Activated T-helper 1 cell treated with anti-CD3 and anti-CD28 coated beads, Interleukin-12 subunit alpha, Interleukin-12 subunit beta, Interleukin-2, Interleukin-4 antibody, amounts not matched to agents 30 ng/mL and 10 ng/mL and 1 ng/mL, durations not matched to agents 14 hours and 24 hours and 36 hours (primary cell): ENCODE data around the gene THSD1. TPM values are rescaled to one million over a fixed set of nuclear protein-coding genes. Genes with fewer than 3 reads are reported as not detected.
"Not testable (repeated sequence)": the region's sequence is repeated elsewhere in the genome, so short reads cannot be mapped to it uniquely, and the experiment has no call there.

Experiments used
- DNase-seq: peaks from one replicate; pipeline ENCODE4 v3.0.0; 2021; ENCODE audit warnings: low spot score
- H3K27ac Mint-ChIP-seq: one replicate; pipeline ENCODE4 v1.8.0; 2021; ENCODE audit warnings: mild to moderate bottlenecking, mixed read lengths
- H3K27me3 Mint-ChIP-seq: one replicate; pipeline ENCODE4 v1.8.0; 2022; ENCODE audit warnings: mild to moderate bottlenecking, moderate library complexity, mixed read lengths; ENCODE audit not compliant: insufficient read depth
- H3K36me3 Mint-ChIP-seq: one replicate; pipeline ENCODE4 v1.8.0; 2021; ENCODE audit warnings: low read depth, mixed read lengths
- H3K4me1 Mint-ChIP-seq: one replicate; pipeline ENCODE4 v1.8.0; 2021; ENCODE audit warnings: low read depth, mixed read lengths
- H3K4me3 Mint-ChIP-seq: one replicate; pipeline ENCODE4 v1.8.0; 2021; ENCODE audit warnings: mild to moderate bottlenecking, moderate library complexity, mixed read lengths
- H3K9me3 Mint-ChIP-seq: one replicate; pipeline ENCODE4 v1.8.0; 2021; ENCODE audit warnings: mixed read lengths
- intact Hi-C: fragments of 100-400 bp; cut with micrococcal nuclease; formaldehyde crosslinking; loops from one replicate; pipeline ENCODE4 v1.15.1; 2024
- total RNA-seq: library from RNA; stranded (reverse); gene quantifications from 2 replicates; pipeline ENCODE4 v1.2.3, GENCODE V29; 2022

Gene THSD1
- total RNA-seq, 1 donor from 2014 or later = 0.21 TPM

DNA sequence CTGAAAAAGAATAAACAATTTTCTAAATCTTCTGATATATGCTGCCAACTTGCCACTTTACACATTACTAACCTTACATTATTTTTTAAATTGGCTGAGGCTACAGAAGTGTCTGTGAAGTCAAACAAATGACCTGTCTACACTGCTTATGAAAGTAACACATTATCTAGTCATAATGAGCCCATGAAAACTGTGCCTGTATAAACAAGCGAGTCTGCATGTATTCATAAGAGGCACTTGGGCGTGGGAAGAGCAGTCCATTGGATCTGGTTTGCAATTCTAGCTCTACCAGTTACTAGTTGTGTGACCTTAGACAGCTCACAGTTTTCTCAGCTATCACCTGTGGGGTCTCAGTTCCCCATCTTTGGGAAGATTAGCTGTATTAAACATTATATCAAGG is 41.4 kb upstream of the THSD1 start:
- Mint-ChIP-seq H3K9me3 (no peaks in the 10 kb centered on the region), H3K4me1 (peaks cover 41% of the 10 kb centered on the region), H3K36me3 (peaks cover 6% of the 10 kb centered on the region), H3K27me3 (no peaks in the 10 kb centered on the region), H3K27ac (no peak overlapping the region), H3K4me3 (no peak overlapping the region)
- no peak for DNase-seq
- intact Hi-C loops = no loop called here

DNA sequence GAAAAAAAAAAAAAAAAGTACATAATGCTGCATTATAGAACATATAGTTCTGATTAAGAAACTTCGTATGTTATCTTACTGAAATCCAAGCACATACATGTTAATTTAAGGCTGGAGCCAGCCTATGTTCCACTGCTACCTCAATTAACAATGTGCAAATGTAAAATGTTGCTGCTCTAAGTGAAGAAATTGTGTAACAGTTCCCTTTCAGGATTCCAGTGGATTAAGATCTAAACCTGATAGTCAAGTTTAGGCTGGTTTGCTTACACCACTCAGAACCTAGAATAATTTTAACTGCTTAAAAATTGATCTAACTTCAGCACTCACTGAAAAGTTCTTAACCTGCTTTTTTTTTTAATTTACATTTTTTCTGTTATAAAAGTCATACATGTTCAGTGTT is 40.3 kb upstream of the THSD1 start:
- Mint-ChIP-seq H3K4me3 (no peak overlapping the region), H3K4me1 (peaks cover 37% of the 10 kb centered on the region), H3K9me3 (no peaks in the 10 kb centered on the region), H3K27me3 (no peaks in the 10 kb centered on the region), H3K36me3 (peaks cover 6% of the 10 kb centered on the region), H3K27ac (no peak overlapping the region)
- DNase-seq = no peak
- intact Hi-C loops = no loop called here

DNA sequence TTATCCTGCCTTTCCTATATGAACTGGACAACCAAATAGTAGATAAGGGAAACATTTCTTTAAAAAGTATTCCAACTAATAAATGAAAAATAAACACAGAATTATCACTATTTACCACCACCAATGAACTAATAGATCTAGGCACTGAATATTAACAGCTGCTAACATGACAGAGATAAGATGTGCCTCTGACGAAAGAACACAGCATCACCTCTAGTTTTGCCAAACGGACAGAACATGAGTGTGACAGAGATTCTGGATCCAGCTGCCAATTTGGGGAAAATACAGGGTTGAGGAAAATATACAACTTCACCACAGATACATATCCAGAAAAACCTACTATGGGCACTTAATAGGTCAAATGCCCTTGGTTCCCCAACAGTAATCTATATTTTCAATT is 26.5 kb upstream of the THSD1 start:
- no peak for DNase-seq
- H3K4me1 Mint-ChIP-seq = peaks cover 8% of the 10 kb centered on the region
- no peaks in the 10 kb centered on the region for H3K27me3 Mint-ChIP-seq
- H3K27ac Mint-ChIP-seq = no peak overlapping the region
- no peaks in the 10 kb centered on the region for H3K9me3 Mint-ChIP-seq
- peaks cover 29% of the 10 kb centered on the region for H3K36me3 Mint-ChIP-seq
- no peak overlapping the region for H3K4me3 Mint-ChIP-seq
- intact Hi-C loops = no loop called here

DNA sequence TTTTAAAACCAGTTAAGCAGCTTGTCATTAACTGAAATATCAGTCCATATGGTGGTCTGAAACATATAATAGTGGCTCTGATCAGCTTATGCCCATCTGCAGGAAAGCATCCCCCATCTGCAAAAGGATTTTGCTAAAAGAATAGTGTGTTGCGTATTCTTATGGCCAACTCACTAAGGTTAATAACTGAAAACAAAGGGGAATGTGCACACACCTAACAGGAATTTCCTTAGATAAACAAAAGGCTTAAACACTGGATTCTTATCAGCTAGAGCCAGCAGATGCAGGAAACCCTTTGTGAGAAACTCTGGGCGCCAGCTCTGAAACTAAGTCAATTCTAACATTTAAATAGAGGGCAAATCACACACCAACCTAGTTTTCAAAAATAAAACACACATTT is 22.3 kb upstream of the THSD1 start:
- Mint-ChIP-seq H3K9me3 (no peaks in the 10 kb centered on the region), H3K36me3 (peaks cover 24% of the 10 kb centered on the region), H3K27me3 (no peaks in the 10 kb centered on the region), H3K4me3 (no peak overlapping the region), H3K4me1 (no peaks in the 10 kb centered on the region), H3K27ac (no peak overlapping the region)
- intact Hi-C loops = no loop called here
- no peak for DNase-seq

DNA sequence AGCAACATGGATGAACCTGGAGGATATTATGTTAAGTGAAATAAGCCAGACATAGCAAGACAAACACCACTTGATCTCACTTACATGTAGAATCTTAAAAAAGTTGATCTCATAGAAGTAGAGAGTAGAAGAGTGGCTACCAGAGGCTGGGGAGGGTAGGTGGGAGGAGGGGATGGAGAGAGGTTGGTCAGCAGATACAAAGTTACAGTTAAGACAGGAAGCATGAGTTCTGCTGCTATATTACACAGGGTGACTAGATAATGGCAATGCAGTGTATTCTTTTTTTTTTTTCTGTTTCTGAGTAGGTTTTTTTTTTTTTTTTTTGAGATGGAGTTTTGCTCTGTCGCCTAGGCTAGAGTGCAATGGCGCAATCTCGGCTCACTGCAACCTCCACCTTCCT is 15.2 kb upstream of the THSD1 start:
- H3K27me3 Mint-ChIP-seq = no peaks in the 10 kb centered on the region
- no peak overlapping the region for H3K27ac Mint-ChIP-seq
- H3K36me3 Mint-ChIP-seq = peaks cover 44% of the 10 kb centered on the region
- no peak overlapping the region for H3K4me3 Mint-ChIP-seq
- no peak for DNase-seq
- intact Hi-C loops = no loop called here
- H3K9me3 Mint-ChIP-seq = no peaks in the 10 kb centered on the region
- H3K4me1 Mint-ChIP-seq = no peaks in the 10 kb centered on the region

DNA sequence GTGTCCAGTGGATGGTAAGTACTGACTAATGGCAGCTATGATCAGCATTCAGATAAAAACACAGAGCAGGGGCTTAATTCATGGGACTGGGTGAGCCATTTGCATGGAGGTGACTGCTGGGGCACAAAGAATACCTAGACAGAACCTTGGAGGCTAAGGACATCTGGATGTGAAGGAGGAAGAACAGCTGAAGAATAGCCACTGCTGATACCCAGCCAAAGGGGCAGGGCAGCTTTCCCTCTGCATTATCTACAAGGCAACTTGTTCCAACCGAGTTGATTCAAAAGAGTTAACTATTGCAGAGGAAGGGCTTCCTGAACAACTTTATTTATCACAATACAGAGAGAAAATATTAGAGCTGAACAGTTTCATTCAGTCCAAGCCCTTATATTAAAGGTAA is 13.1 kb upstream of the THSD1 start:
- no peak for DNase-seq
- Mint-ChIP-seq H3K4me1 (no peaks in the 10 kb centered on the region), H3K9me3 (no peaks in the 10 kb centered on the region), H3K27me3 (no peaks in the 10 kb centered on the region), H3K36me3 (peaks cover 36% of the 10 kb centered on the region), H3K4me3 (no peak overlapping the region), H3K27ac (no peak overlapping the region)
- intact Hi-C loops = no loop called here

DNA sequence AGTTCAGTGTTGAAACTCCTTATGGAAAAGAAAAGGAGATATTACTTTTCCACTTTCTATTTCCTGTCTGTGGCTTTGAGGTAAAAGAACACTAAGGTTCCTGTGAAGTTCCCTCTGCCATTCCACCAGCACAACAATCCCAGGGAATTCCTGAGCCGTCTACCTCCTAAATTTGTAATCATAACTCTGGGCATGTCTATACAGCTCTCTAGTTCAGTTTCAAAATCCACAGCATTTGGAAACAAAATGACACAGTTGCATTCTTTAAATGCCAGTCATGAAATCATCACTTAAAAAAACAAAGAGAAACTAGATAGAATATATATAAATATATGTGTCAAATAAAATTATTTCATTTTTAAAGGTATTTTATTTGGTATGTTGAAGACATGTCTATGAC is 9.0 kb upstream of the THSD1 start:
- Mint-ChIP-seq H3K9me3 (no peaks in the 10 kb centered on the region), H3K27ac (no peak overlapping the region), H3K27me3 (no peaks in the 10 kb centered on the region), H3K36me3 (peaks cover 34% of the 10 kb centered on the region), H3K4me3 (no peak overlapping the region), H3K4me1 (peaks cover 12% of the 10 kb centered on the region)
- intact Hi-C loops = no loop called here
- no peak for DNase-seq

DNA sequence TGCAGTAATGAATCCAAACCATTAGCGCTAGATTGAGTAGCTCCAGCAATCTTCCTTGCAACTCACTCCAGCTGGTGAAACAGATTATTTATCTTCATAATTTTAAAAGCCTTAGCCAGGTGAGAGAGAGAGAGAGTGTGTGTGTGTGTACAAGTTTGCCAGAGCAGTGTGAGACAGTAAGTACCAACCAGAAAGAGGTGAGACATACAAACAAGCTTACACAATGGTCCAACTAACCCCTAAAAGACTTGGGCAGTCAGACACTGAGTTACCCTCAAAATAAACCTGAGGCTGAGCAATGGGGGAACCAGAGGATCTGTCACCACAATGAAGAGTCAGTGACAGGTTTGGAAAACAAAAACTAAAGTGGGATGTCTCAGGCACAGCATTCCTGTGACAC is 8.1 kb upstream of the THSD1 start:
- peaks cover 12% of the 10 kb centered on the region for H3K4me1 Mint-ChIP-seq
- H3K27ac Mint-ChIP-seq = no peak overlapping the region
- H3K4me3 Mint-ChIP-seq = no peak overlapping the region
- no peak for DNase-seq
- no peaks in the 10 kb centered on the region for H3K27me3 Mint-ChIP-seq
- peaks cover 30% of the 10 kb centered on the region for H3K36me3 Mint-ChIP-seq
- no peaks in the 10 kb centered on the region for H3K9me3 Mint-ChIP-seq
- intact Hi-C loops = no loop called here

DNA sequence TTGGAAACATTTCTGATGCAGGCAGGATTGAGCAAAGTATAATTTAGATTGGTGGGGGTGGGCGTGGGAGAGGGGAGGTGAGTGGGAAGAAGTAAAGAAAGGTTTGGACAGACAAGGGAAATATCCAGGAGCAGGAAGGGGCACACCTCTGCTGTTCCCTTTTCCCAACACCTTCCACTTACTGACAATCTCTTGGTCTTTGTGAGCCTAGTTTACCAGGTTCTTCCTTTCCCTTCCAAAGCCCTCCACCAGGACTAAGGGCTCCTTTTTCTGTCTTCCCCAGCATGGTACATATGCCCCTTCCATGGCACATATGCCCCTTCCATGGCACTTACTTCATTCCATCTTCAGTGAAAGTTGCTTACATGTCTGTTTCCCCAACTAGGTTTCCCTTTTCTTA is 6.2 kb upstream of the THSD1 start:
- intact Hi-C loops = no loop called here
- DNase-seq = no peak
- Mint-ChIP-seq H3K27me3 (no peaks in the 10 kb centered on the region), H3K9me3 (no peaks in the 10 kb centered on the region), H3K36me3 (peaks cover 22% of the 10 kb centered on the region), H3K4me1 (peaks cover 12% of the 10 kb centered on the region), H3K27ac (peak overlapping the region; percentile 48), H3K4me3 (no peak overlapping the region)

DNA sequence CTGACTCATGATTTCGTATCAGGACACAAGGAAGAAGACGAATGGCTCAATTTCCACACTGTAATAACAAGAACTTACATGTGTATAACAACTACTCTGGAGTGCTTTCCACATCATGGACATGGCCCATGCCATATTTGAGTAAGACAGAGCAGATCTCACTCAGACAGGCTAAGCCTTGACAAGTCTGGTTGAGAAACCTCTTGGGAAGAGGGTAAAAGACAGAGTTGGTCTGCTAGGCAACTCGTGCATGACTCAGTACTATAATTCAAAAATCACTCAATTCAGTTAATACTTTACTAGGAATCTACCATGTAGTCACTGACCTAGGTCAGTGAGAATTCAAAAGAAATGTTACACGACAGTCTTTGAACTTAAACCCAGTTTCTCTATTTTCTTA is 5.7 kb upstream of the THSD1 start:
- Mint-ChIP-seq H3K4me3 (no peak overlapping the region), H3K27ac (peak overlapping the region; percentile 48), H3K9me3 (no peaks in the 10 kb centered on the region), H3K4me1 (peaks cover 12% of the 10 kb centered on the region), H3K27me3 (no peaks in the 10 kb centered on the region), H3K36me3 (peaks cover 17% of the 10 kb centered on the region)
- intact Hi-C loops = no loop called here
- no peak for DNase-seq

DNA sequence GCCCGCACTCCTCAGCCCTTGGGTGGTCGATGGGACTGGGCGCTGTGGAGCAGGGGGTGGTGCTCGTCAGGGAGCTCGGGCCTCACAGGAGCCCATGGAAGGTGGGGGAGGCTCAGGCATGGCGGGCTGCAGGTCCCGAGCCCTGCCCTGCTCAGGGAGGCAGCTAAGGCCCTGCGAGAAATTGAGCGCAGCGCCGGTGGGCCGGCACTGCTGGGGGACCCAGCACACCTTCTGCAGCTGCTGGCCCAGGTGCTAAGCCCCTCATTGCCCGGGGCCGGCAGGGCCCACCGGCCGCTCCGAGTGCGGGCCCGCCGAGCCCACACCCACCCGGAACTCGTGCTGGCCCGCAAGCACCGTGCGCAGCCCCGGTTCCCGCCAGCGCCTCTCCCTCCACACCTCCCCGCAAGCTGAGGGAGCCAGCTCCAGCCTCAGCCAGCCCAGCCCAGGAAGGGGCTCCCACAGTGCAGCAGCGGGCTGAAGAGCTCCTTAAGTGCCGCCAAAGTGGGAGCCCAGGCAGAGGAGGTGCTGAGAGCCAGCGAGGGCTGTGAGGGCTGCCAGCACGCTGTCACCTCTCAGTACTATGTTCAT is 2.2 kb upstream of the THSD1 start:
- Mint-ChIP-seq H3K36me3 (peaks cover 15% of the 10 kb centered on the region), H3K4me1 (peaks cover 28% of the 10 kb centered on the region), H3K27me3 (peaks cover 25% of the 10 kb centered on the region)
- DNase-seq, H3K9me3 Mint-ChIP-seq, H3K27ac Mint-ChIP-seq, H3K4me3 Mint-ChIP-seq: not testable (repeated sequence)
- intact Hi-C loops = loop anchor here (5.0 kb wide), 1 partner anchor 44 kb away; the partner anchor contains the start of gene VPS36

DNA sequence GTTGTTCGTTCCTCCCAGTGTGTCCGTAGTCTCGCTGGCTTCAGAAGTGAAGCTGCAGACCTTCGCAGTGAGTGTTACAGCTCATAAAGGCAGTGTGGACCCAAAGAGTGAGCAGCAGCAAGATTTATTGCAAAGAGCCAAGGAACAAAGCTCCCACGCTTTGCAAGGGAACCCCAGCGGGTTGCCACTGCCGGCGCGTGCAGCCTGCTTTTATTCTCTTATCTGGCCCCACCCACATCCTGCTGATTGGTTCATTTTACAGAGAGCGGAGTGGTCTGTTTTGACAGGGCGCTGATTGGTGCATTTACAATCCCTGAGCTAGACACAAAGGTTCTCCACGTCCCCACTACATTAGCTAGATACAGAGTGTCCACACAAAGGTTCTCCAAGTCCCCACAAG is 1.5 kb upstream of the THSD1 start:
- not testable (repeated sequence) for DNase-seq, H3K27ac Mint-ChIP-seq, H3K4me3 Mint-ChIP-seq, H3K9me3 Mint-ChIP-seq
- peaks cover 27% of the 10 kb centered on the region for H3K4me1 Mint-ChIP-seq
- H3K36me3 Mint-ChIP-seq = peaks cover 11% of the 10 kb centered on the region
- intact Hi-C loops = loop anchor here (5.0 kb wide), 1 partner anchor 45 kb away; the partner anchor contains the start of gene VPS36
- peaks cover 30% of the 10 kb centered on the region for H3K27me3 Mint-ChIP-seq

DNA sequence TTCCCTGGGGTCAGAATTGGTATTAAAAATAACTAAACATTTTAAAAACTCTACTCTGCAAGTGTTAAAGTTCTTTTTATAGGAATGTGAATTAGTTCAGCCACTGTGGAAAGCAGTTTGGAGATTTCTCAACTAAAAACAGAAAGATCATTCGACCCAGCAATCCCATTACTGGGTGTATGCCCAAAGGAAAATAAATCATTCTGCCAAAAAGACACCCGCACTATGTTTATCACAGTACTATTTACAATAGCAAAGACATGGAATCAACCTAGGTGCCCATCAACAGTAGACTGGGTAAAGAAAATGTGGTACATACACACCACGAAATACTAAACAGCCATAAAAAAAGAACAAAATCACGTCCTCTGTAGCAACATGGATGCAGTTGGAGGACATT is 657 bp upstream of the THSD1 start:
- Mint-ChIP-seq H3K36me3 (peaks cover 5% of the 10 kb centered on the region), H3K27ac (no peak overlapping the region), H3K27me3 (peaks cover 35% of the 10 kb centered on the region), H3K4me1 (peaks cover 19% of the 10 kb centered on the region), H3K4me3 (peak overlapping the region; percentile 47), H3K9me3 (no peaks in the 10 kb centered on the region)
- intact Hi-C loops = loop anchor here (5.0 kb wide), 1 partner anchor 46 kb away; the partner anchor contains the start of gene VPS36
- no peak for DNase-seq

DNA sequence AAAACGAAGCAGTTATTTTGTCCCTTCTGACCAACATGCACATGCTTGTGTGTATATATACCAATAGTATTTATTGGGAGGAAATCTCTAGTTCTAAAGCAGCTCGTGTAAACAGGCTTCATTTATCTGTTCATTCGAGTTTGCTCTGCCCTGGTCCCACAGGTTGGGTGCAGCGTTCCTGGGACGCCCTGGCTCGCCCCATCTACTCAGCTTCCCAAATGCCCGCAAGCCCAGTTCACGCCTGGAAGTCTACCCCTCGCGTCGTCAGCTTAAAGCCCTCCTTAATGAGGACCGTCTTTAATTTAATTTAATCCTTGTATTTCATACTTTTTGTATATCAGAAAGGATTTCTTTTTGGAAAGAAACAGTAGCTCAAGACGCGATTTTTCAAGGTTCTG is 604 bp downstream of the THSD1 start:
- peak overlapping the region; percentile 62 for H3K4me3 Mint-ChIP-seq
- peaks cover 16% of the 10 kb centered on the region for H3K4me1 Mint-ChIP-seq
- H3K9me3 Mint-ChIP-seq = no peaks in the 10 kb centered on the region
- H3K36me3 Mint-ChIP-seq = peaks cover 1% of the 10 kb centered on the region
- H3K27ac Mint-ChIP-seq = no peak overlapping the region
- H3K27me3 Mint-ChIP-seq = peaks cover 35% of the 10 kb centered on the region
- intact Hi-C loops = loop anchor here (5.0 kb wide), 1 partner anchor 47 kb away; the partner anchor contains the start of gene VPS36
- no peak for DNase-seq
